Astrocyte (in vitro differentiated cells and primary cell): ENCODE data around the gene PRAMEF11. TPM values are rescaled to one million over a fixed set of nuclear protein-coding genes. Genes with fewer than 3 reads are reported as not detected.
"Not testable (repeated sequence)": the region's sequence is repeated elsewhere in the genome, so short reads cannot be mapped to it uniquely, and the experiment has no call there.

ENCODE experiments used
- DNase-seq: peaks from one replicate; pipeline ENCODE4 v3.0.0-alpha.2; 2010; ENCODE audit warnings: low read depth
- FAIRE-seq: peaks from 2 replicates; lab custom pipeline; 2011; peaks lifted over from hg19 to GRCh38; lab: Jason Lieb, UNC
- H2AFZ ChIP-seq: 2 replicates; pipeline ENCODE4 v1.6.0; 2012; ENCODE audit warnings: low read depth, low read length, inconsistent platforms
- H3K27ac ChIP-seq: 2 replicates; pipeline ENCODE4 v1.5.1; 2011; ENCODE audit warnings: low read depth, low read length, inconsistent platforms
- H3K27me3 ChIP-seq: 2 replicates; pipeline ENCODE4 v1.6.0; 2011; ENCODE audit warnings: low read length, inconsistent platforms; ENCODE audit not compliant: insufficient read depth
- H3K36me3 ChIP-seq: 2 replicates; pipeline ENCODE4 v1.5.1; 2011; ENCODE audit warnings: low read length, inconsistent platforms; ENCODE audit not compliant: insufficient read depth
- H3K4me1 ChIP-seq: 2 replicates; pipeline ENCODE4 v1.5.1; 2011; ENCODE audit warnings: low read length, inconsistent platforms; ENCODE audit not compliant: insufficient read depth
- H3K4me2 ChIP-seq: 2 replicates; pipeline ENCODE4 v1.6.0; 2012; ENCODE audit warnings: low read length, inconsistent platforms
- H3K4me3 ChIP-seq: 2 replicates; pipeline ENCODE4 v1.5.1; 2011; ENCODE audit warnings: low read depth, mild to moderate bottlenecking, low read length, inconsistent platforms; ENCODE audit not compliant: insufficient read depth
- H3K79me2 ChIP-seq: 2 replicates; pipeline ENCODE4 v1.6.0; 2012; ENCODE audit warnings: mild to moderate bottlenecking, low read length, inconsistent platforms; ENCODE audit not compliant: insufficient read depth
- H3K9ac ChIP-seq: 2 replicates; pipeline ENCODE4 v1.6.0; 2012; ENCODE audit warnings: mild to moderate bottlenecking, low read length, inconsistent platforms
- H3K9me3 ChIP-seq: 2 replicates; pipeline ENCODE4 v1.5.1; 2012; ENCODE audit warnings: low read depth, mild to moderate bottlenecking, low read length, inconsistent platforms; ENCODE audit not compliant: insufficient read depth
- H4K20me1 ChIP-seq: 2 replicates; pipeline ENCODE4 v1.6.0; 2012; ENCODE audit warnings: low read length, inconsistent platforms; ENCODE audit not compliant: insufficient read depth
- H3K27ac Mint-ChIP-seq: one replicate; pipeline ENCODE4 v1.8.0; 2021; ENCODE audit warnings: mild to moderate bottlenecking, mixed read lengths; ENCODE audit not compliant: unreplicated experiment
- H3K27me3 Mint-ChIP-seq: one replicate; pipeline ENCODE4 v1.8.0; 2021; ENCODE audit warnings: low read depth, mixed read lengths; ENCODE audit not compliant: unreplicated experiment
- H3K36me3 Mint-ChIP-seq: one replicate; pipeline ENCODE4 v1.8.0; 2021; ENCODE audit warnings: low read depth, mixed read lengths; ENCODE audit not compliant: unreplicated experiment
- H3K4me1 Mint-ChIP-seq: one replicate; pipeline ENCODE4 v1.8.0; 2021; ENCODE audit warnings: low read depth, mixed read lengths; ENCODE audit not compliant: unreplicated experiment
- H3K4me3 Mint-ChIP-seq: one replicate; pipeline ENCODE4 v1.8.0; 2021; ENCODE audit warnings: mild to moderate bottlenecking, moderate library complexity, mixed read lengths; ENCODE audit not compliant: unreplicated experiment
- H3K9me3 Mint-ChIP-seq: one replicate; pipeline ENCODE4 v1.8.0; 2021; ENCODE audit warnings: mild to moderate bottlenecking, mixed read lengths; ENCODE audit not compliant: unreplicated experiment
- EZH2 ChIP-seq: IDR thresholded peaks from 2 replicates; pipeline ENCODE4 v1.6.1; 2012; ENCODE audit warnings: mild to moderate bottlenecking, low read length, inconsistent platforms; ENCODE audit not compliant: insufficient read depth
- total RNA-seq: library from RNA; stranded (reverse); gene quantifications from 2 replicates; pipeline ENCODE4 v1.2.1, GENCODE V29; 2021
- TF ChIP-seq, protein P1 (sequence below): IDR thresholded peaks from 2 replicates; pipeline ENCODE4 v1.5.1; 2011; ENCODE audit warnings: low read depth, mild to moderate bottlenecking, inconsistent platforms, low read length, moderate library complexity; ENCODE audit not compliant: insufficient read depth

PRAMEF11 gene
- total RNA-seq, 1 donor from 2014 or later = not detected

DNA sequence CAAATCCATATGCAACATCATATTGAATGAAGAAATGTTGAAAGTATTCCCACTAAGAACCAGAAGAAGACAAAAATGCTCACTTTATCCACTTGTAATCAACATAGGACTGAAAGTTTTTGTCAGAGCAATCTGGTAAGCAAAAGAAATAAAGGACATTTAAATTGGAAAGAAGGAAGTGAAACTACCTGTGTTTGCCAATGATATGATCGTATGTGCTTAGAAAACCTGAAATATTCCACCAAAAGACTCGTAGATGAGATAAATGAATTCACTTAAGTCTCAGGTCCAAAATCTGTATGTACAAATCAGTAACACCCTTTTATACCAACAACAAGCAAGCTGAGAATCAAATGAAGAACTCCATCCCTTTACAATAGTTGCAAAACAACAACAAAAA is 31.5 kb downstream of the PRAMEF11 start:
- H3K36me3 ChIP-seq = no peaks in the 10 kb centered on the region
- Mint-ChIP-seq H3K9me3 (peaks cover 3% of the 10 kb centered on the region), H3K27me3 (peaks cover 6% of the 10 kb centered on the region), H3K4me3 (no peak overlapping the region), H3K36me3 (no peaks in the 10 kb centered on the region), H3K27ac (no peak overlapping the region), H3K4me1 (no peaks in the 10 kb centered on the region)
- H2AFZ ChIP-seq = no peak overlapping the region
- no peaks in the 10 kb centered on the region for H4K20me1 ChIP-seq
- H3K9ac ChIP-seq = no peak overlapping the region
- no peak for FAIRE-seq
- H3K9me3 ChIP-seq = peaks cover 2% of the 10 kb centered on the region
- H3K4me2 ChIP-seq = no peak overlapping the region
- H3K27ac ChIP-seq = no peak overlapping the region
- no peak overlapping the region for H3K4me3 ChIP-seq
- H3K79me2 ChIP-seq = no peaks in the 10 kb centered on the region
- no peak for DNase-seq
- no peaks in the 10 kb centered on the region for H3K27me3 ChIP-seq
- no peaks in the 10 kb centered on the region for H3K4me1 ChIP-seq
- TF ChIP-seq, protein P1, sequence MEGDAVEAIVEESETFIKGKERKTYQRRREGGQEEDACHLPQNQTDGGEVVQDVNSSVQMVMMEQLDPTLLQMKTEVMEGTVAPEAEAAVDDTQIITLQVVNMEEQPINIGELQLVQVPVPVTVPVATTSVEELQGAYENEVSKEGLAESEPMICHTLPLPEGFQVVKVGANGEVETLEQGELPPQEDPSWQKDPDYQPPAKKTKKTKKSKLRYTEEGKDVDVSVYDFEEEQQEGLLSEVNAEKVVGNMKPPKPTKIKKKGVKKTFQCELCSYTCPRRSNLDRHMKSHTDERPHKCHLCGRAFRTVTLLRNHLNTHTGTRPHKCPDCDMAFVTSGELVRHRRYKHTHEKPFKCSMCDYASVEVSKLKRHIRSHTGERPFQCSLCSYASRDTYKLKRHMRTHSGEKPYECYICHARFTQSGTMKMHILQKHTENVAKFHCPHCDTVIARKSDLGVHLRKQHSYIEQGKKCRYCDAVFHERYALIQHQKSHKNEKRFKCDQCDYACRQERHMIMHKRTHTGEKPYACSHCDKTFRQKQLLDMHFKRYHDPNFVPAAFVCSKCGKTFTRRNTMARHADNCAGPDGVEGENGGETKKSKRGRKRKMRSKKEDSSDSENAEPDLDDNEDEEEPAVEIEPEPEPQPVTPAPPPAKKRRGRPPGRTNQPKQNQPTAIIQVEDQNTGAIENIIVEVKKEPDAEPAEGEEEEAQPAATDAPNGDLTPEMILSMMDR = no peak
- no peak for TF ChIP-seq EZH2

- no peaks in the 10 kb centered on the region for H3K4me1 ChIP-seq
- H3K4me2 ChIP-seq = no peak overlapping the region
- H3K36me3 ChIP-seq = no peaks in the 10 kb centered on the region
- H3K27me3 Mint-ChIP-seq = peaks cover 11% of the 10 kb centered on the region
- H3K79me2 ChIP-seq = no peaks in the 10 kb centered on the region
- no peak for TF ChIP-seq EZH2
- TF ChIP-seq, protein P1 = no peak
- DNase-seq (no peak), FAIRE-seq (no peak)
- no peaks in the 10 kb centered on the region for H3K4me1 Mint-ChIP-seq
- no peak overlapping the region for H3K4me3 ChIP-seq
- H3K9me3 Mint-ChIP-seq = peaks cover 6% of the 10 kb centered on the region
- H3K9me3 ChIP-seq = peaks cover 2% of the 10 kb centered on the region
- H3K4me3 Mint-ChIP-seq = no peak overlapping the region
- H3K9ac ChIP-seq = no peak overlapping the region
- H3K27ac Mint-ChIP-seq = no peak overlapping the region
- no peaks in the 10 kb centered on the region for H4K20me1 ChIP-seq
- no peak overlapping the region for H3K27ac ChIP-seq
- no peaks in the 10 kb centered on the region for H3K36me3 Mint-ChIP-seq
- H3K27me3 ChIP-seq = no peaks in the 10 kb centered on the region
- H2AFZ ChIP-seq = no peak overlapping the region
Measured at GRCh38 chr1:12798911-12799310, 32.3 kb downstream of the PRAMEF11 start.

DNA sequence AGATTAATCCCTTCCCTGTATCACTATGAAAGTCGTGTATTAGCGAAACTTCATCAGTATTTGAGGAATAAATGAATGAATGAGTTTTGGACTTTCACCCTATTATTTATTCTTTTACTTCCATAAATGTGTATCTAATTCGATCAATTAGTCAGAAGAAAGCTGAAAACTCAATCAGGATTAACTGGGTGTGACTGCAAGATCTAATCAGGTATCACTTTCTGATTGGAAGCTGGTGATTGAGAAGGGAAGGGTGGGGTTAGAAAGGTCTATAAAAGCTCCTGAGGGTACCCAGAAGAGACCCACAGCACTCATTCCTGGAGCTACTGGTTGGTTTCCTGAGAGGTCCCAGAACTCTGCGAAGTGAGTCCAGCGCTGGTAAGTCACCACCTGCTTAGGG is 40.1 kb downstream of the PRAMEF11 start, which contains the start of gene PRAMEF1:
Gene PRAMEF1, plus strand, starts transcription at position 301 of the 400 bp plus-strand sequence. CDS start 1,831 bp downstream, outside the sequence.
- H3K4me3 Mint-ChIP-seq, H3K27ac ChIP-seq, H3K4me1 Mint-ChIP-seq, H3K79me2 ChIP-seq, H2AFZ ChIP-seq, H3K27ac Mint-ChIP-seq, H3K4me1 ChIP-seq, DNase-seq, H3K9ac ChIP-seq, H3K36me3 ChIP-seq, H3K4me3 ChIP-seq, FAIRE-seq, H3K27me3 Mint-ChIP-seq, H4K20me1 ChIP-seq, H3K4me2 ChIP-seq, H3K27me3 ChIP-seq, H3K9me3 ChIP-seq, H3K36me3 Mint-ChIP-seq: not testable (repeated sequence)
- H3K9me3 Mint-ChIP-seq = peaks cover 11% of the 10 kb centered on the region

- not testable (repeated sequence) for H3K27ac ChIP-seq, H3K27me3 Mint-ChIP-seq, H3K9me3 ChIP-seq, FAIRE-seq, DNase-seq, H4K20me1 ChIP-seq, H3K36me3 ChIP-seq, H3K4me3 Mint-ChIP-seq, H3K4me1 Mint-ChIP-seq, H3K4me1 ChIP-seq, H3K36me3 Mint-ChIP-seq, H2AFZ ChIP-seq, H3K9ac ChIP-seq, H3K27ac Mint-ChIP-seq, H3K27me3 ChIP-seq, H3K79me2 ChIP-seq, H3K4me2 ChIP-seq, H3K4me3 ChIP-seq
- peaks cover 17% of the 10 kb centered on the region for H3K9me3 Mint-ChIP-seq
Measured at GRCh38 chr1:12784729-12785128, 46.5 kb downstream of the PRAMEF11 start.

DNA sequence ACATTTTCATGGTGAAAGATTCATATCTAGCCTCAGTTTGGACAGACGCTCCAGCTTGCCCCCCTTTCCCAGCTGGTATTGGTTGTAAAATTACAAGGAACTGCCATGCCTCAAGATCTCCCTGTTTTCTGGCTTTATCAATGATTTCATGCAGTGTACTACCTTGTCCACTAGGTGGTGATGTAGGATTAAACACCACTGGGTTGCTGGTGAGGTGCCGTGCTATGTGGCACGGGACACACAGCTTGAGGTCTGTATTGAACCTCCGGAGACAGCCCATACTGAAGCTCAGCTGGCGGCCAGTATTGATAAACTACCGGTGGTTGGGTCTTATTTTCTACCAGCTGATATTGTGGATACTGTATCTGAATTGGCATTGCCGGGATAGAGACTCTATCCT is 47.4 kb downstream of the PRAMEF11 start:
- not testable (repeated sequence) for H3K79me2 ChIP-seq, H3K4me3 ChIP-seq, H3K9ac ChIP-seq, H3K27me3 Mint-ChIP-seq, H4K20me1 ChIP-seq, H3K27ac Mint-ChIP-seq, H3K4me3 Mint-ChIP-seq, H3K27me3 ChIP-seq, H3K4me1 ChIP-seq, H3K36me3 Mint-ChIP-seq, H3K36me3 ChIP-seq, H3K4me2 ChIP-seq, H3K27ac ChIP-seq, H3K9me3 ChIP-seq, H2AFZ ChIP-seq, H3K4me1 Mint-ChIP-seq, FAIRE-seq, DNase-seq
- H3K9me3 Mint-ChIP-seq = peaks cover 17% of the 10 kb centered on the region
